Pons (tissue), 1 donor: Measurements from ENCODE around the gene ARNT2.

Experiments used
- DNase-seq: peaks from one replicate; pipeline ENCODE4 v3.0.0-alpha.2; 2016; ENCODE audit warnings: low spot score

Gene ARNT2

GRCh38 chr15:80514071-80514780, 110.0 kb downstream of the ARNT2 start:
- no peak for DNase-seq

GRCh38 chr15:80517290-80517689, 113.1 kb downstream of the ARNT2 start:
- DNase-seq = no peak

GRCh38 chr15:80518522-80518921, 114.3 kb downstream of the ARNT2 start:
- DNase-seq = no peak

- DNase-seq = no peak
Measured at GRCh38 chr15:80523746-80524145, 119.6 kb downstream of the ARNT2 start.

GRCh38 chr15:80525853-80526252, 121.7 kb downstream of the ARNT2 start:
- no peak for DNase-seq

- DNase-seq = no peak
Measured at GRCh38 chr15:80526556-80527340, 122.6 kb downstream of the ARNT2 start.

- no peak for DNase-seq
Measured at GRCh38 chr15:80527406-80527805, 123.2 kb downstream of the ARNT2 start.

- DNase-seq = no peak
Measured at GRCh38 chr15:80527961-80528360, 123.8 kb downstream of the ARNT2 start.

GRCh38 chr15:80530737-80531365, 126.7 kb downstream of the ARNT2 start:
- DNase-seq = no peak

GRCh38 chr15:80531388-80531787, 127.2 kb downstream of the ARNT2 start:
- no peak for DNase-seq

GRCh38 chr15:80531796-80532195, 127.6 kb downstream of the ARNT2 start:
- no peak for DNase-seq

- DNase-seq = no peak
Measured at GRCh38 chr15:80533790-80534333, 129.7 kb downstream of the ARNT2 start.

GRCh38 chr15:80536231-80536630, 132.0 kb downstream of the ARNT2 start:
- DNase-seq = no peak

GRCh38 chr15:80536716-80537115, 132.5 kb downstream of the ARNT2 start:
- no peak for DNase-seq

GRCh38 chr15:80545078-80545477, 140.9 kb downstream of the ARNT2 start:
- DNase-seq = no peak

- DNase-seq = no peak
Measured at GRCh38 chr15:80547264-80547663, 143.1 kb downstream of the ARNT2 start.

GRCh38 chr15:80549191-80549590, 145.0 kb downstream of the ARNT2 start:
- no peak for DNase-seq

- no peak for DNase-seq
Measured at GRCh38 chr15:80549654-80550053, 145.5 kb downstream of the ARNT2 start.

GRCh38 chr15:80550219-80550907, 146.2 kb downstream of the ARNT2 start:
- no peak for DNase-seq

GRCh38 chr15:80550908-80551260, 146.7 kb downstream of the ARNT2 start:
- DNase-seq = no peak

- no peak for DNase-seq
Measured at GRCh38 chr15:80551348-80551747, 147.2 kb downstream of the ARNT2 start.

- DNase-seq = no peak
Measured at GRCh38 chr15:80554560-80554959, 150.4 kb downstream of the ARNT2 start.
